IMR-90 (cell line): ENCODE results near the gene OSBPL3.

Source experiments
- CEBPB ChIP-seq: IDR thresholded peaks from 2 replicates; pipeline ENCODE4 v1.6.1; 2012; ENCODE audit warnings: low read depth, low read length, improper control_type of control experiment
- POLR2A ChIP-seq: IDR thresholded peaks from 2 replicates; pipeline ENCODE4 v1.6.1; 2012; ENCODE audit warnings: mild to moderate bottlenecking, low read depth, low read length
- RAD21 ChIP-seq: IDR thresholded peaks from 2 replicates; pipeline ENCODE4 v1.6.1; 2012; ENCODE audit warnings: low read length, improper control_type of control experiment
- TF ChIP-seq, protein P1 (sequence below): conservative IDR thresholded peaks from 2 replicates; pipeline ENCODE4 v1.5.1; 2012; ENCODE audit warnings: mild to moderate bottlenecking, low read depth, low read length, improper control_type of control experiment

DNA sequence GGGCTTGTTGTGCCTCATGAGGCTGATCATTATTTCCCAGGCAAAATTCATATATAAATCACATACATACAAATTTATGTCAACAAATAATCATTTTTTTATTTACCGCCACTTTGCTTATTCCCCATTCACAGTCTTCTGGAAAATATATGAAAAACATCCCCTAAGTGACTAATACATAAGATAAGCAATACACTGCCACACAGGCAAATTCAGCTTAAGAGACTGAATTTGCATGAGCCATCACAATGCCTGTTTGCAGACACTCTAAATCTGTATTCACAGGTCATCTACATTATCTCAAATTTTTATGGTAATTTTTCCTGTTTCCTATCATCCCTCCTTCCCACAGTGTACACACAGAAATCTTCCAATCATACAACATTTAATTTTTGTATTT, 13.2 kb downstream of the OSBPL3 start:
- TF ChIP-seq POLR2A, result no peak
- TF ChIP-seq, protein P1, sequence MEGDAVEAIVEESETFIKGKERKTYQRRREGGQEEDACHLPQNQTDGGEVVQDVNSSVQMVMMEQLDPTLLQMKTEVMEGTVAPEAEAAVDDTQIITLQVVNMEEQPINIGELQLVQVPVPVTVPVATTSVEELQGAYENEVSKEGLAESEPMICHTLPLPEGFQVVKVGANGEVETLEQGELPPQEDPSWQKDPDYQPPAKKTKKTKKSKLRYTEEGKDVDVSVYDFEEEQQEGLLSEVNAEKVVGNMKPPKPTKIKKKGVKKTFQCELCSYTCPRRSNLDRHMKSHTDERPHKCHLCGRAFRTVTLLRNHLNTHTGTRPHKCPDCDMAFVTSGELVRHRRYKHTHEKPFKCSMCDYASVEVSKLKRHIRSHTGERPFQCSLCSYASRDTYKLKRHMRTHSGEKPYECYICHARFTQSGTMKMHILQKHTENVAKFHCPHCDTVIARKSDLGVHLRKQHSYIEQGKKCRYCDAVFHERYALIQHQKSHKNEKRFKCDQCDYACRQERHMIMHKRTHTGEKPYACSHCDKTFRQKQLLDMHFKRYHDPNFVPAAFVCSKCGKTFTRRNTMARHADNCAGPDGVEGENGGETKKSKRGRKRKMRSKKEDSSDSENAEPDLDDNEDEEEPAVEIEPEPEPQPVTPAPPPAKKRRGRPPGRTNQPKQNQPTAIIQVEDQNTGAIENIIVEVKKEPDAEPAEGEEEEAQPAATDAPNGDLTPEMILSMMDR, result no peak
- TF ChIP-seq RAD21, result no peak
- no peak for TF ChIP-seq CEBPB
